BJ (cell line): Measurements from ENCODE around the gene PNMA8A. TPM values are rescaled to one million over a fixed set of nuclear protein-coding genes. Genes with fewer than 3 reads are reported as not detected.

Experiments
- CTCF ChIA-PET: fragments of 350-600 bp; formaldehyde crosslinking; extraction: SDS; loops from one replicate; lab custom pipeline; 2021; ENCODE audit warnings: antibody characterized with exemption, inconsistent platforms; lab: Yijun Ruan, JAX
- POLR2A ChIA-PET: fragments of 300-600 bp; sonication (Branson Sonifier 250); formaldehyde crosslinking; extraction: SDS; loops from one replicate; lab custom pipeline; 2021; ENCODE audit warnings: antibody characterized with exemption; lab: Charles Lee
- DNase-seq: peaks from one replicate; pipeline ENCODE4 v3.0.0-alpha.2; 2011; ENCODE audit warnings: low read depth
- H3K27me3 ChIP-seq: 2 replicates; pipeline ENCODE4 v1.6.0; 2011; ENCODE audit warnings: low read length; ENCODE audit not compliant: control insufficient read depth, insufficient read depth
- H3K36me3 ChIP-seq: 2 replicates; pipeline ENCODE4 v1.5.1; 2011; ENCODE audit warnings: low read length; ENCODE audit not compliant: control insufficient read depth, insufficient read depth
- H3K4me3 ChIP-seq: 2 replicates; pipeline ENCODE4 v1.5.1; 2011; ENCODE audit warnings: low read depth, mild to moderate bottlenecking, control low read depth, low read length
- polyA plus RNA-seq: library from polyadenylated mRNA; depleted of rRNA; stranded (reverse); fragments of >200 nt; gene quantifications from 2 replicates; pipeline ENCODE4 v1.2.3, GENCODE V29; 2011
- TF ChIP-seq, protein P1 (sequence below): IDR thresholded peaks from 2 replicates; pipeline ENCODE4 v1.5.1; 2011; ENCODE audit warnings: low read depth, mild to moderate bottlenecking, control low read depth, inconsistent platforms, low read length, moderate library complexity; ENCODE audit not compliant: insufficient read depth

PNMA8A gene
- polyA plus RNA-seq, 1 experiment, result 0.74 TPM

DNA sequence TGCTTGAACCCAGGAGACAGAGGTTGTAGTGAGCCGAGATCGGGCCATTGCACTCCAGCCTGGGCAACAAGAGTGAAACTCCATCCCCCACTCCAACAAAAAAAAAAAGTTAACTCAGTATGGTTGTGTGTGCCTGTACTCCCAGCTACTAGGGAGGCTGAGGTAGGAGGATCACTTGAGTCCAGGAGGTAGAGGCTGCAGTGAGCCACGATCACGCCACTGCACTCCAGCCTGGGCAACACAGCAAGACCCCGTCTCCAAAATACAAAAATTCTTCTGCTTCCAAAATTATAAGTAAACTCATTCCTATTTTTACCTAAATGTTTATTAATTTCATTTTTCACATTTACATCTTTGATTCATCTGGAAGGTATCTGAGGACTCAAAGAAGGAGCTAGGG is 14.4 kb downstream of the PNMA8A start:
- Histone ChIP-seq H3K36me3 (no peaks in the 10 kb centered on the region), H3K27me3 (peaks cover 7% of the 10 kb centered on the region), H3K4me3 (no peak overlapping the region)
- no peak for DNase-seq
- ChIA-PET CTCF (interaction anchor here (1.4 to 1.6 kb wide), 2 partner anchors 12 to 54 kb away, joined by 3 read pairs; no protein-coding TSS in a partner anchor), POLR2A (no interaction called here)
- TF ChIP-seq, protein P1, sequence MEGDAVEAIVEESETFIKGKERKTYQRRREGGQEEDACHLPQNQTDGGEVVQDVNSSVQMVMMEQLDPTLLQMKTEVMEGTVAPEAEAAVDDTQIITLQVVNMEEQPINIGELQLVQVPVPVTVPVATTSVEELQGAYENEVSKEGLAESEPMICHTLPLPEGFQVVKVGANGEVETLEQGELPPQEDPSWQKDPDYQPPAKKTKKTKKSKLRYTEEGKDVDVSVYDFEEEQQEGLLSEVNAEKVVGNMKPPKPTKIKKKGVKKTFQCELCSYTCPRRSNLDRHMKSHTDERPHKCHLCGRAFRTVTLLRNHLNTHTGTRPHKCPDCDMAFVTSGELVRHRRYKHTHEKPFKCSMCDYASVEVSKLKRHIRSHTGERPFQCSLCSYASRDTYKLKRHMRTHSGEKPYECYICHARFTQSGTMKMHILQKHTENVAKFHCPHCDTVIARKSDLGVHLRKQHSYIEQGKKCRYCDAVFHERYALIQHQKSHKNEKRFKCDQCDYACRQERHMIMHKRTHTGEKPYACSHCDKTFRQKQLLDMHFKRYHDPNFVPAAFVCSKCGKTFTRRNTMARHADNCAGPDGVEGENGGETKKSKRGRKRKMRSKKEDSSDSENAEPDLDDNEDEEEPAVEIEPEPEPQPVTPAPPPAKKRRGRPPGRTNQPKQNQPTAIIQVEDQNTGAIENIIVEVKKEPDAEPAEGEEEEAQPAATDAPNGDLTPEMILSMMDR, result no peak

DNA sequence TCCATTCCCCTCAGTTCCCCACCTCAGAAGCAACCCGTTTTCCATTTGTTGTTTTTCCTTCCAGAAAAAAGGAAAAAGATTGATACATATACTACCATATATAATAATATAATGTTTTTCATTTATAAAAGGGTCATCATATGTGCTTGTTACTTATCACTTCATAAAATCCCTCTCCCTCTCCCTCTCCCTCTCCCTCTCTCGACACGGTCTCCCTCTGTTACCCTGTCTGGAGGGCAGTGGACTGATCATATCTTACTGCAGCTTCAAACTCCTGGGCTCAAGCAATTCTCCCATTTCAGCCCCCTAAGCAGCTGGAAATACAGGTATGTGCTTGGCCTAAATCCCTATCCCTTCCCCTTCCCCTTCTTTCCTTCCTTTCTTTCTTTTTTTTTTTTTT is 17.1 kb downstream of the PNMA8A start:
- no peak for DNase-seq
- Histone ChIP-seq H3K36me3 (no peaks in the 10 kb centered on the region), H3K4me3 (no peak overlapping the region), H3K27me3 (peaks cover 7% of the 10 kb centered on the region)
- ChIA-PET POLR2A (no interaction called here), CTCF (no interaction called here)
- TF ChIP-seq, protein P1, result no peak

DNA sequence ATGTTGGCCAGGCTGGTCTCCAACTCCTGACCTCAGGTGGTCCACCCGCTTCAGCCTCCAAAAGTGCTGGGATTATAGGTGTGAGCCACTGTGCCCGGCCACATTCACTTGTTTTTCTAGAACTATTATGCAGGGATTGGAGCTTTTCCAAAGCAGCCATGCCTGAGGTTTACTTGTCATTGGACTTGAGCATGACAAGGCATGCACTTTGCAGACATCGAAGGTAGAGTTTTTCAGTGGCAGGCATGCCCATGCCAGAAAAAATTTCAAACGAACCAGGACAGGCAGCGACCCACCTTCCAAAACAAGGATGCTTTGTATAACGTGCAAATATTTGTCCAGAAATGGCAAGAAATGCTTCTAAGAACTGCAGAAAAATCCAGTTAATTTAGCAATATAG is 17.7 kb downstream of the PNMA8A start:
- ChIA-PET POLR2A (no interaction called here), CTCF (no interaction called here)
- TF ChIP-seq, protein P1, result no peak
- H3K27me3 ChIP-seq, result peaks cover 7% of the 10 kb centered on the region
- no peak overlapping the region for H3K4me3 ChIP-seq
- H3K36me3 ChIP-seq, result no peaks in the 10 kb centered on the region
- no peak for DNase-seq

DNA sequence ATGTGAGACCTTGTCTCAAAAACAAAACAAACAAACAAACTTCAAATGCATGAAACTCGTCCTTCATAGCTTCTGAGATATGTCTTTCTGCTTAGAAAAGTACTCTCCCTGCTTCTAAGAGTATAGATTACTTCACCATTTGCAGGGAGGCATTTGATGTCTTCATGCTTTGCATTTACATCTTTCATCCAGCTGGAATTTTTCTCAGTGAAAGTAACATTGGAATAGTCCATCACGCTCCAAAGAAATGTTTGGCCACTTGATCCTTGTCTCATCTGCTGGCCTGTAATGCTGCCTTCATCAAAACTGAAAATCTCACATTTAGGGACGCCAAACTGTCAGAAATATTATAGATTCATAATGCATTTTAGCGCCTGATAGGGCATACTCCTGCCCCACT is 19.2 kb downstream of the PNMA8A start:
- Histone ChIP-seq H3K36me3 (no peaks in the 10 kb centered on the region), H3K4me3 (no peak overlapping the region), H3K27me3 (peaks cover 7% of the 10 kb centered on the region)
- ChIA-PET CTCF (interaction anchor here (0.8 kb wide), 1 partner anchor 77 kb away, joined by 5 read pairs; no protein-coding TSS in a partner anchor), POLR2A (no interaction called here)
- TF ChIP-seq, protein P1, result no peak
- no peak for DNase-seq

DNA sequence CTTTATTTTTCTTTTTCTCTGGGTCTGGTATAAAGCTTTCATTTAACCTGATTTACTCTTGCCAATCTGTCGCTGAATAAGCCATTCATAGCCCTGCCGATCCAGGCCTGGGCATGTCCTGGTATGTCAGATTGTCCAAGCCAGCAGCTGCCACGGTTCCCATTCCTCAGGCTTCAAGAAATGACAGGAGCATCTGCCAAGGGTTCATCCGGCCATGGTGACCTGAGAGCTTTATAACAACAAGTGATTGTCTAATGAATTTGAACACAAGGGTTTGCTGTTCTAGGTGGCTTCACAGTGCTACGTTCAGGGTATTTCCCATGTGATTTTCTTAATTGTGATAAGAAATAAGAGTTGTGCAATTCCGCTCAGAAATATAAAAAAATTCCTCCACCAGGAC is 20.0 kb downstream of the PNMA8A start:
- Histone ChIP-seq H3K4me3 (no peak overlapping the region), H3K27me3 (peaks cover 7% of the 10 kb centered on the region), H3K36me3 (no peaks in the 10 kb centered on the region)
- ChIA-PET CTCF (no interaction called here), POLR2A (no interaction called here)
- no peak for DNase-seq
- TF ChIP-seq, protein P1, result no peak
